B cell (primary cell): ENCODE measurements around the gene FNDC3A. TPM values are rescaled to one million over a fixed set of nuclear protein-coding genes. Genes with fewer than 3 reads are reported as not detected.

Source experiments
- ATAC-seq: fragments of 200-7000 bp; cut with Tn5 transposase; one replicate; pipeline ENCODE4 v1.10.0; 2021; ENCODE audit warnings: low read depth, mild to moderate bottlenecking, moderate number of reproducible peaks, moderate library complexity
- CTCF ChIA-PET: fragments of 350-600 bp; sonication (Branson Sonifier 250); formaldehyde crosslinking; loops from one replicate; lab custom pipeline; 2021; ENCODE audit warnings: antibody characterized with exemption, inconsistent platforms; lab: Charles Lee
- POLR2A ChIA-PET: fragments of 350-600 bp; sonication (Branson Sonifier 250); formaldehyde crosslinking; loops from one replicate; lab custom pipeline; 2021; ENCODE audit warnings: antibody characterized with exemption; lab: Charles Lee
- DNase-seq: peaks from one replicate; pipeline ENCODE4 v3.0.0; 2013
- H2AFZ ChIP-seq: 2 replicates; pipeline ENCODE4 v1.6.1; 2012; ENCODE audit warnings: mild to moderate bottlenecking, low read depth, low read length; ENCODE audit not compliant: insufficient read depth, poor library complexity, severe bottlenecking
- H3K27ac ChIP-seq, 2 donors: 1 replicate in 1 of 2; 2 replicates in 1 of 2; pipeline ENCODE4 v1.5.1; 2012 to 2013; ENCODE audit warnings: low read length in 2 of 2, mild to moderate bottlenecking in 2 of 2, moderate library complexity in 1 of 2
- H3K27me3 ChIP-seq, 4 experiments: fragments of 200-600 bp in 1 of 4; sonication (generic) in 1 of 4; replicated peaks in 1 of 4; 1 replicate in 2 of 4; 2 replicates in 2 of 4; pipeline versions ENCODE4 v1.6.1 to v1.7.0; 2013 to 2016; ENCODE audit warnings: low read length in 3 of 4, mild to moderate bottlenecking in 2 of 4, mixed read lengths in 1 of 4, moderate library complexity in 1 of 4; ENCODE audit not compliant: insufficient read depth in 4 of 4, control insufficient read depth in 3 of 4; ENCODE audit errors: control extremely low read depth in 1 of 4
- H3K36me3 ChIP-seq, 2 experiments: replicated peaks in 1 of 2; 1 replicate in 1 of 2; 2 replicates in 1 of 2; pipeline versions ENCODE4 v1.6.1 to v1.7.1; 2013; ENCODE audit warnings: low read length in 1 of 2; ENCODE audit not compliant: insufficient read depth in 2 of 2, control insufficient read depth in 1 of 2; ENCODE audit errors: control extremely low read depth in 1 of 2, extremely low read depth in 1 of 2
- H3K4me1 ChIP-seq, 2 donors: fragments of 200-600 bp in 1 of 2; sonication (generic) in 1 of 2; 1 replicate in 1 of 2; 2 replicates in 1 of 2; pipeline versions ENCODE4 v1.5.1 to v1.6.1; 2013 to 2017; ENCODE audit warnings: low read length in 2 of 2; ENCODE audit not compliant: control insufficient read depth in 2 of 2, insufficient read depth in 2 of 2
- H3K4me2 ChIP-seq: replicated peaks from 2 replicates; pipeline ENCODE3; 2012; ENCODE audit warnings: mild to moderate bottlenecking, low read depth, low read length; ENCODE audit not compliant: poor library complexity, severe bottlenecking
- H3K4me3 ChIP-seq, 5 experiments: fragments of 200-600 bp in 1 of 5; sonication (generic) in 1 of 5; 1 replicate in 3 of 5; 2 replicates in 2 of 5; pipeline versions ENCODE4 v1.5.1 to v1.7.0; 2011 to 2016; ENCODE audit warnings: low read length in 4 of 5, mild to moderate bottlenecking in 4 of 5, low read depth in 2 of 5, control low read depth in 1 of 5, moderate library complexity in 1 of 5; ENCODE audit not compliant: insufficient read depth in 1 of 5; ENCODE audit errors: control extremely low read depth in 1 of 5, extremely low read depth in 1 of 5
- H3K79me2 ChIP-seq: fragments of 200-600 bp; sonication (generic); one replicate; pipeline ENCODE4 v1.6.0; 2016; ENCODE audit warnings: low read length; ENCODE audit not compliant: control insufficient read depth, insufficient read depth
- H3K9ac ChIP-seq: fragments of 200-600 bp; sonication (generic); 2 replicates; pipeline ENCODE4 v1.6.1; 2017; ENCODE audit warnings: mild to moderate bottlenecking, low read length, moderate library complexity
- H3K9me3 ChIP-seq, 3 donors: one replicate each; pipeline versions ENCODE4 v1.6.1 to v1.7.1; 2013; ENCODE audit warnings: low read length in 2 of 3; ENCODE audit not compliant: control insufficient read depth in 2 of 3, insufficient read depth in 1 of 3; ENCODE audit errors: control extremely low read depth in 1 of 3
- H4K20me1 ChIP-seq: 2 replicates; pipeline ENCODE4 v1.6.0; 2012; ENCODE audit warnings: mild to moderate bottlenecking, low read length; ENCODE audit not compliant: insufficient read depth, control insufficient read depth, poor library complexity, severe bottlenecking
- H3K27ac Mint-ChIP-seq: one replicate; pipeline ENCODE4 v1.8.0; 2021; ENCODE audit warnings: mixed read lengths
- H3K27me3 Mint-ChIP-seq: one replicate; pipeline ENCODE4 v1.8.0; 2021; ENCODE audit warnings: mixed read lengths
- H3K4me1 Mint-ChIP-seq: one replicate; pipeline ENCODE4 v1.8.0; 2021; ENCODE audit warnings: mixed read lengths
- H3K4me3 Mint-ChIP-seq: one replicate; pipeline ENCODE4 v1.8.0; 2021; ENCODE audit warnings: mixed read lengths
- H3K9me3 Mint-ChIP-seq: one replicate; pipeline ENCODE4 v1.8.0; 2022; ENCODE audit warnings: mixed read lengths; ENCODE audit not compliant: insufficient read depth
- CTCF ChIP-seq: fragments of 200-600 bp; IDR thresholded peaks from one replicate; pipeline ENCODE4 v1.8.0; 2022; ENCODE audit warnings: antibody characterized with exemption, mild to moderate bottlenecking
- EZH2 ChIP-seq: IDR thresholded peaks from 2 replicates; pipeline ENCODE4 v1.6.1; 2012; ENCODE audit warnings: borderline replicate concordance, low read depth, mild to moderate bottlenecking, moderate library complexity, low read length; ENCODE audit not compliant: insufficient read depth, poor library complexity, severe bottlenecking
- WGBS: methylation state at CpG from one replicate; pipeline ENCODE4 v1.1.5; 2013; ENCODE audit warnings: missing lambda C conversion rate; ENCODE audit not compliant: insufficient coverage; 5-methylcytosine and 5-hydroxymethylcytosine counted together
- intact Hi-C: fragments of 100-400 bp; cut with micrococcal nuclease; formaldehyde crosslinking; loops from one replicate; pipeline ENCODE4 v1.10.0; 2022
- polyA plus RNA-seq: library from polyadenylated mRNA; depleted of rRNA; stranded (reverse); fragments of >200 nt; gene quantifications from 2 replicates; pipeline ENCODE4 v1.2.3, GENCODE V29; 2012
- total RNA-seq, 2 donors: library from RNA; stranded (reverse); fragments of 120-200 nt in 1 of 2; gene quantifications; 1 replicate in 1 of 2; 2 replicates in 1 of 2; pipeline versions ENCODE4 v1.2.3 to v1.2.4, GENCODE V29; 2013 to 2022

Gene FNDC3A
- total and polyA plus RNA-seq, 2 donors (not counting 1 experiment from before 2014, with no cell fraction given), result 13.5 to 37.1 TPM

- ChIA-PET CTCF (interaction anchor here (0.9 to 1.0 kb wide), 2 partner anchors 8 to 11 kb away, joined by 3 read pairs; no protein-coding TSS in a partner anchor), POLR2A (no interaction called here)
- Mint-ChIP-seq H3K4me1 (peaks cover 2% of the 10 kb centered on the region), H3K4me3 (no peak overlapping the region), H3K27me3 (no peaks in the 10 kb centered on the region), H3K9me3 (peaks cover 5% of the 10 kb centered on the region), H3K27ac (no peak overlapping the region)
- H3K27me3 ChIP-seq, result no peaks in the 10 kb centered on the region
- H2AFZ ChIP-seq, result no peak overlapping the region
- H3K9ac ChIP-seq, result no peak overlapping the region
- H3K4me1 ChIP-seq, result no peaks in the 10 kb centered on the region
- H3K36me3 ChIP-seq, result peaks cover 0 to 2% of the 10 kb centered on the region in 2 experiments
- H3K4me2 ChIP-seq, result no peak overlapping the region
- H3K27ac ChIP-seq, result no peak overlapping the region
- H3K79me2 ChIP-seq, result peaks cover 11% of the 10 kb centered on the region
- intact Hi-C loops, result no loop called here
- no peak for TF ChIP-seq EZH2
- TF ChIP-seq CTCF, result no peak
- no peak for DNase-seq
- H3K4me3 ChIP-seq, result no peak overlapping the region
- H3K9me3 ChIP-seq, result no peaks in the 10 kb centered on the region
- no CpG with 5 or more reads among the region's 3 CpGs for WGBS
- ATAC-seq, result no peak
- H4K20me1 ChIP-seq, result no peaks in the 10 kb centered on the region
Measured at GRCh38 chr13:49044008-49044407, 68.3 kb downstream of the FNDC3A start.

- POLR2A ChIA-PET, result no interaction called here
- H3K9me3 Mint-ChIP-seq, result peaks cover 5% of the 10 kb centered on the region
Measured at GRCh38 chr13:49044836-49045235, 69.1 kb downstream of the FNDC3A start.

More at GRCh38 chr13:49044836-49045235, 69.1 kb downstream of the FNDC3A start:
- CTCF ChIA-PET, result interaction anchor here (0.9 to 1.0 kb wide), 2 partner anchors 9 to 12 kb away, joined by 3 read pairs; no protein-coding TSS in a partner anchor
- ATAC-seq (no peak), DNase-seq (no peak)
- peaks cover 19% of the 10 kb centered on the region for H3K79me2 ChIP-seq
- no peak overlapping the region for H3K4me3 Mint-ChIP-seq
- H3K27ac Mint-ChIP-seq, result no peak overlapping the region
- no peak overlapping the region for H3K27ac ChIP-seq
- WGBS, result 100% methylated on average over 2 of the region's 2 CpGs
- no peaks in the 10 kb centered on the region for H3K9me3 ChIP-seq
- peaks cover 0 to 2% of the 10 kb centered on the region in 2 experiments for H3K36me3 ChIP-seq
- intact Hi-C loops, result no loop called here
- H3K4me2 ChIP-seq, result no peak overlapping the region
- H3K4me3 ChIP-seq, result no peak overlapping the region
- H2AFZ ChIP-seq, result no peak overlapping the region
- peaks cover 2% of the 10 kb centered on the region for H3K4me1 Mint-ChIP-seq
- TF ChIP-seq EZH2 (no peak), CTCF (no peak)
- no peaks in the 10 kb centered on the region for H3K27me3 Mint-ChIP-seq
- H3K9ac ChIP-seq, result no peak overlapping the region
- H3K27me3 ChIP-seq, result no peaks in the 10 kb centered on the region
- no peaks in the 10 kb centered on the region for H3K4me1 ChIP-seq
- no peaks in the 10 kb centered on the region for H4K20me1 ChIP-seq
